Stimulated activated CD4-positive, alpha-beta T cell treated with anti-CD3 and anti-CD28 coated beads, Interleukin-12 subunit alpha, Interleukin-12 subunit beta, amount 100 ng/mL, for 48 hours (primary cell): ENCODE measurements around the gene GPR153.

ENCODE experiments used
- DNase-seq, 3 donors: peaks; one replicate each; pipeline ENCODE4 v3.0.0-alpha.2; 2020; ENCODE audit warnings: low read depth in 2 of 3, low spot score in 1 of 3

The GPR153 gene

GRCh38 chr1:6287029-6287428, 26.1 kb upstream of the GPR153 start:
- DNase-seq = no peak

GRCh38 chr1:6286266-6286665, 25.4 kb upstream of the GPR153 start:
- no peak for DNase-seq

GRCh38 chr1:6285336-6285735, 24.4 kb upstream of the GPR153 start:
- no peak for DNase-seq

GRCh38 chr1:6282577-6283270, 21.8 kb upstream of the GPR153 start:
- DNase-seq = no peak

- no peak for DNase-seq
Observed at GRCh38 chr1:6281511-6282402, 20.9 kb upstream of the GPR153 start.

- no peak for DNase-seq
Observed at GRCh38 chr1:6280761-6281451, 20.0 kb upstream of the GPR153 start.

GRCh38 chr1:6279613-6280383, 18.9 kb upstream of the GPR153 start:
- DNase-seq = no peak

GRCh38 chr1:6279066-6279465, 18.2 kb upstream of the GPR153 start:
- DNase-seq = no peak

GRCh38 chr1:6278263-6278662, 17.4 kb upstream of the GPR153 start:
- DNase-seq = no peak

- DNase-seq = no peak
Observed at GRCh38 chr1:6276811-6277555, 16.1 kb upstream of the GPR153 start.

- DNase-seq = no peak
Observed at GRCh38 chr1:6275826-6276782, 15.2 kb upstream of the GPR153 start.

- DNase-seq = no peak
Observed at GRCh38 chr1:6274622-6275139, 13.8 kb upstream of the GPR153 start.

GRCh38 chr1:6274102-6274501, 13.2 kb upstream of the GPR153 start:
- no peak for DNase-seq

GRCh38 chr1:6273380-6273891, 12.5 kb upstream of the GPR153 start:
- DNase-seq = no peak

GRCh38 chr1:6272868-6273267, 12.0 kb upstream of the GPR153 start:
- no peak for DNase-seq

- no peak for DNase-seq
Observed at GRCh38 chr1:6272452-6272851, 11.6 kb upstream of the GPR153 start.

GRCh38 chr1:6271554-6271953, 10.7 kb upstream of the GPR153 start:
- DNase-seq = no peak

- DNase-seq = no peak
Observed at GRCh38 chr1:6271006-6271405, 10.1 kb upstream of the GPR153 start.

- DNase-seq = no peak
Observed at GRCh38 chr1:6270401-6270800, 9.5 kb upstream of the GPR153 start.
